HEK293 (cell line): ENCODE data around the gene GLRX.

ENCODE experiments used
- CTCF ChIA-PET: fragments of 350-600 bp; formaldehyde crosslinking; extraction: SDS; loops from one replicate; lab custom pipeline; 2021; ENCODE audit warnings: antibody characterized with exemption; lab: Yijun Ruan, JAX
- POLR2A ChIA-PET: fragments of 300-600 bp; formaldehyde crosslinking; extraction: SDS; loops from one replicate; lab custom pipeline; 2020; ENCODE audit warnings: antibody characterized with exemption, inconsistent platforms; lab: Yijun Ruan, JAX
- H3K27ac ChIP-seq: fragments of 200-500 bp; sonication (Bioruptor generic); 2 replicates; pipeline ENCODE4 v1.5.1; 2014; ENCODE audit warnings: low read depth, low read length, control low read depth, inconsistent platforms; ENCODE audit errors: extremely low read depth
- H3K36me3 ChIP-seq, 2 experiments: fragments of 200-500 bp in 1 of 2; sonication (Bioruptor generic) in 1 of 2; 1 replicate in 1 of 2; 2 replicates in 1 of 2; pipeline ENCODE4 v1.5.1; 2014 to 2017; ENCODE audit warnings: inconsistent platforms in 2 of 2, low read length in 2 of 2; ENCODE audit not compliant: control insufficient read depth in 2 of 2, insufficient read depth in 1 of 2
- H3K4me1 ChIP-seq: fragments of 200-500 bp; sonication (Bioruptor generic); 2 replicates; pipeline ENCODE4 v1.5.1; 2014; ENCODE audit warnings: mild to moderate bottlenecking, low read length, inconsistent platforms; ENCODE audit not compliant: control insufficient read depth, insufficient read depth
- H3K4me3 ChIP-seq: 2 replicates; pipeline ENCODE4 v1.5.1; 2011; ENCODE audit warnings: low read depth, mild to moderate bottlenecking, control low read depth, low read length, moderate library complexity
- H3K9me3 ChIP-seq: fragments of 200-500 bp; sonication (Bioruptor generic); 2 replicates; pipeline ENCODE4 v1.5.1; 2014; ENCODE audit warnings: low read depth, low read length, inconsistent platforms; ENCODE audit not compliant: control insufficient read depth, insufficient read depth
- BCL6B ChIP-seq: fragments of 450-650 bp; formaldehyde crosslinking; IDR thresholded peaks from 2 replicates; pipeline ENCODE4 v1.5.1; 2017; ENCODE audit warnings: missing biosample characterization, missing genetic modification characterization
- EGR2 ChIP-seq: fragments of 450-650 bp; formaldehyde crosslinking; IDR thresholded peaks from 2 replicates; pipeline ENCODE4 v1.5.1; 2016; ENCODE audit warnings: low read depth, missing biosample characterization, missing genetic modification characterization
- GLIS2 ChIP-seq: fragments of 450-650 bp; formaldehyde crosslinking; IDR thresholded peaks from 2 replicates; pipeline ENCODE4 v1.5.1; 2016; ENCODE audit warnings: missing biosample characterization, missing genetic modification characterization
- MEIS1 ChIP-seq: sonication (generic); formaldehyde crosslinking; IDR thresholded peaks from 2 replicates; pipeline ENCODE4 v1.8.1; 2022; ENCODE audit warnings: missing genetic modification reagents, mild to moderate bottlenecking, borderline replicate concordance
- PRDM4 ChIP-seq: fragments of 450-650 bp; formaldehyde crosslinking; IDR thresholded peaks from 2 replicates; pipeline ENCODE4 v1.5.1; 2017; ENCODE audit warnings: missing biosample characterization, missing genetic modification characterization
- REST ChIP-seq: fragments of 450-650 bp; formaldehyde crosslinking; IDR thresholded peaks from 2 replicates; pipeline ENCODE4 v1.5.1; 2016; ENCODE audit warnings: missing biosample characterization, missing genetic modification characterization
- TCF7L2 ChIP-seq: IDR thresholded peaks from 2 replicates; pipeline ENCODE4 v1.6.1; 2011; ENCODE audit warnings: low read depth, mild to moderate bottlenecking, inconsistent platforms, low read length, moderate library complexity, borderline replicate concordance
- ZBTB10 ChIP-seq: fragments of 450-650 bp; formaldehyde crosslinking; IDR thresholded peaks from 2 replicates; pipeline ENCODE4 v1.5.1; 2016; ENCODE audit warnings: missing biosample characterization, missing genetic modification characterization
- ZBTB20 ChIP-seq: fragments of 450-650 bp; formaldehyde crosslinking; IDR thresholded peaks from 2 replicates; pipeline ENCODE4 v1.5.1; 2016; ENCODE audit warnings: missing biosample characterization, missing genetic modification characterization
- ZBTB7A ChIP-seq: fragments of 450-650 bp; formaldehyde crosslinking; IDR thresholded peaks from 2 replicates; pipeline ENCODE4 v1.5.1; 2016; ENCODE audit warnings: low read depth, missing biosample characterization, missing genetic modification characterization
- ZNF10 ChIP-seq: fragments of 450-650 bp; formaldehyde crosslinking; IDR thresholded peaks from 2 replicates; pipeline ENCODE4 v1.5.1; 2017; ENCODE audit warnings: missing biosample characterization, missing genetic modification characterization
- ZNF112 ChIP-seq: fragments of 450-650 bp; formaldehyde crosslinking; IDR thresholded peaks from 2 replicates; pipeline ENCODE4 v1.5.0; 2017; ENCODE audit warnings: missing biosample characterization, missing genetic modification characterization
- ZNF157 ChIP-seq: fragments of 450-650 bp; formaldehyde crosslinking; IDR thresholded peaks from 2 replicates; pipeline ENCODE4 v1.5.1; 2016; ENCODE audit warnings: missing biosample characterization, missing genetic modification characterization
- ZNF184 ChIP-seq: fragments of 450-650 bp; IDR thresholded peaks from 2 replicates; pipeline ENCODE4 v1.5.1; 2018; ENCODE audit warnings: missing biosample characterization, mild to moderate bottlenecking, missing genetic modification characterization
- ZNF2 ChIP-seq: fragments of 450-650 bp; formaldehyde crosslinking; IDR thresholded peaks from 2 replicates; pipeline ENCODE4 v1.5.1; 2016; ENCODE audit warnings: missing biosample characterization, missing genetic modification characterization
- ZNF366 ChIP-seq: fragments of 450-650 bp; formaldehyde crosslinking; conservative IDR thresholded peaks from 2 replicates; pipeline ENCODE4 v1.5.1; 2016; ENCODE audit warnings: missing biosample characterization, missing genetic modification characterization
- ZNF423 ChIP-seq: fragments of 450-650 bp; formaldehyde crosslinking; IDR thresholded peaks from 2 replicates; pipeline ENCODE4 v1.5.1; 2016; ENCODE audit warnings: missing biosample characterization, missing genetic modification characterization
- ZNF473 ChIP-seq: fragments of 450-650 bp; formaldehyde crosslinking; IDR thresholded peaks from 2 replicates; pipeline ENCODE4 v1.5.1; 2017; ENCODE audit warnings: missing biosample characterization, missing genetic modification characterization
- ZNF549 ChIP-seq: fragments of 450-650 bp; IDR thresholded peaks from 2 replicates; pipeline ENCODE4 v1.5.1; 2018; ENCODE audit warnings: missing biosample characterization, missing genetic modification characterization, mild to moderate bottlenecking, inconsistent platforms, moderate library complexity
- ZNF560 ChIP-seq: fragments of 450-650 bp; formaldehyde crosslinking; IDR thresholded peaks from 2 replicates; pipeline ENCODE4 v1.5.1; 2017; ENCODE audit warnings: missing biosample characterization, missing genetic modification characterization, borderline replicate concordance
- ZNF580 ChIP-seq: fragments of 450-650 bp; formaldehyde crosslinking; IDR thresholded peaks from 2 replicates; pipeline ENCODE4 v1.5.1; 2016; ENCODE audit warnings: missing biosample characterization, missing genetic modification characterization
- ZNF621 ChIP-seq: fragments of 450-650 bp; formaldehyde crosslinking; IDR thresholded peaks from 2 replicates; pipeline ENCODE4 v1.5.1; 2017; ENCODE audit warnings: missing biosample characterization, missing genetic modification characterization
- ZNF654 ChIP-seq: fragments of 450-650 bp; formaldehyde crosslinking; IDR thresholded peaks from 2 replicates; pipeline ENCODE4 v1.5.1; 2016; ENCODE audit warnings: low read depth, missing biosample characterization, missing genetic modification characterization
- ZNF658 ChIP-seq: fragments of 450-650 bp; formaldehyde crosslinking; IDR thresholded peaks from 2 replicates; pipeline ENCODE4; 2016; ENCODE audit warnings: missing biosample characterization, missing genetic modification characterization
- ZSCAN30 ChIP-seq: fragments of 450-650 bp; IDR thresholded peaks from 2 replicates; pipeline ENCODE4 v1.5.1; 2018; ENCODE audit warnings: missing biosample characterization, mild to moderate bottlenecking, missing genetic modification characterization, moderate library complexity
- ZXDB ChIP-seq: fragments of 450-650 bp; formaldehyde crosslinking; IDR thresholded peaks from 2 replicates; pipeline ENCODE4 v1.5.1; 2016; ENCODE audit warnings: missing biosample characterization, missing genetic modification characterization

The GLRX gene

GRCh38 chr5:95840956-95841705 is 18.6 kb upstream of the GLRX start:
- ChIA-PET CTCF (interaction anchor here (1.0 to 3.3 kb wide), 3 partner anchors 60 to 196 kb away, joined by 6 to 13 read pairs (median 8); no protein-coding TSS in a partner anchor), POLR2A (no interaction called here)
- H3K4me3 ChIP-seq: no peak overlapping the region
- H3K27ac ChIP-seq: no peak overlapping the region
- no peak for TF ChIP-seq MEIS1 (CRISPR knock-in tag)
- no peak for TF ChIP-seq BCL6B (tag by site-specific recombination)
- no peak for TF ChIP-seq TCF7L2
- TF ChIP-seq ZSCAN30 (tag by site-specific recombination): no peak
- TF ChIP-seq ZNF366 (tag by site-specific recombination): no peak
- no peak for TF ChIP-seq ZNF580 (tag by site-specific recombination)
- no peak for TF ChIP-seq GLIS2 (tag by site-specific recombination)
- TF ChIP-seq ZNF2: no peak
- TF ChIP-seq ZNF473 (tag by site-specific recombination): no peak
- no peak for TF ChIP-seq EGR2 (tag by site-specific recombination)
- no peak for TF ChIP-seq REST (tag by site-specific recombination)
- no peak for TF ChIP-seq ZNF10 (tag by site-specific recombination)
- no peak for TF ChIP-seq ZNF621 (tag by site-specific recombination)
- TF ChIP-seq ZNF654 (tag by site-specific recombination): no peak
- no peak for TF ChIP-seq ZNF112 (tag by site-specific recombination)
- TF ChIP-seq ZNF560 (tag by site-specific recombination): no peak
- no peak for TF ChIP-seq ZNF549 (tag by site-specific recombination)
- TF ChIP-seq ZXDB (tag by site-specific recombination): no peak
- no peaks in the 10 kb centered on the region; a peak in 1 of 3 replicates for H3K36me3 ChIP-seq
- H3K4me1 ChIP-seq: no peaks in the 10 kb centered on the region
- no peaks in the 10 kb centered on the region for H3K9me3 ChIP-seq

GRCh38 chr5:95839658-95840057 is 17.1 kb upstream of the GLRX start:
- CTCF ChIA-PET: interaction anchor here (0.5 to 3.6 kb wide), 5 partner anchors 8 to 746 kb away, joined by 3 to 22 read pairs (median 8); no protein-coding TSS in a partner anchor
- POLR2A ChIA-PET: no interaction called here

More at GRCh38 chr5:95839658-95840057, 17.1 kb upstream of the GLRX start:
- H3K9me3 ChIP-seq: no peaks in the 10 kb centered on the region
- H3K4me1 ChIP-seq: peaks cover 3% of the 10 kb centered on the region
- no peak overlapping the region for H3K4me3 ChIP-seq
- TF ChIP-seq ZBTB10 (tag by site-specific recombination) (no peak), ZBTB20 (tag by site-specific recombination) (no peak), ZBTB7A (no peak), ZNF184 (no peak), PRDM4 (no peak), ZNF157 (tag by site-specific recombination) (no peak), ZNF658 (no peak), ZNF423 (tag by site-specific recombination) (no peak)
- H3K36me3 ChIP-seq: no peaks in the 10 kb centered on the region; a peak in 1 of 3 replicates
- H3K27ac ChIP-seq: no peak overlapping the region
